Activated CD8-positive, alpha-beta memory T cell treated with anti-CD3 and anti-CD28 coated beads, Interleukin-2, amount 50 U/mL, for 1 hour (primary cell): Measurements from ENCODE around the gene NECAB3.

ENCODE experiments used
- DNase-seq: peaks from one replicate; pipeline ENCODE4 v3.0.0-alpha.2; 2020; ENCODE audit errors: extremely low read depth

The NECAB3 gene

GRCh38 chr20:33696448-33696847 is 22.2 kb upstream of the NECAB3 start:
- no peak for DNase-seq

GRCh38 chr20:33694639-33695012 is 20.4 kb upstream of the NECAB3 start:
- no peak for DNase-seq

- no peak for DNase-seq
Observed at GRCh38 chr20:33693741-33694638, 19.8 kb upstream of the NECAB3 start.

DNA sequence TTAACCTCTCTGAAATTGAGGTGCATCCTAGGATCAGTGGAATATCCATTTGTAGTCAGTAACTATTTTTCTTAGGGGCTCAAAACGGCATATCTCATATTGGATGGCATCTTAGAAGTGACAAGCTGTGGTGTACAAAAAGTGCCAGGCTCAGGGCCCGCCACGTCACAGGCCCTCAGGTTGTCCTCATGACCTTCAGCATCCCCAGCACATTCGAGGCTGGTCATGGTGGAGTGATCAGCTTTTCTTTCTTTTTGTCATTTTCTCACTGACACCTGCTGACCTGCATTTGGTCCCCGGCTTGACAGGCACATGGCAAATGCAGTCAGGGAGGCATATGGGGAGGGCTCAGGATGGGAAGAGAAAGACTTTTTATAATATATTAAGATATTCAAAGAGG is 19.1 kb upstream of the NECAB3 start:
- DNase-seq, result no peak

GRCh38 chr20:33689973-33690372 is 15.7 kb upstream of the NECAB3 start:
- peak; percentile 46 for DNase-seq

GRCh38 chr20:33689493-33689892 is 15.3 kb upstream of the NECAB3 start:
- no peak for DNase-seq

- no peak for DNase-seq
Observed at GRCh38 chr20:33688938-33689424, 14.8 kb upstream of the NECAB3 start.

GRCh38 chr20:33687993-33688937 is 14.0 kb upstream of the NECAB3 start:
- DNase-seq, result no peak

DNA sequence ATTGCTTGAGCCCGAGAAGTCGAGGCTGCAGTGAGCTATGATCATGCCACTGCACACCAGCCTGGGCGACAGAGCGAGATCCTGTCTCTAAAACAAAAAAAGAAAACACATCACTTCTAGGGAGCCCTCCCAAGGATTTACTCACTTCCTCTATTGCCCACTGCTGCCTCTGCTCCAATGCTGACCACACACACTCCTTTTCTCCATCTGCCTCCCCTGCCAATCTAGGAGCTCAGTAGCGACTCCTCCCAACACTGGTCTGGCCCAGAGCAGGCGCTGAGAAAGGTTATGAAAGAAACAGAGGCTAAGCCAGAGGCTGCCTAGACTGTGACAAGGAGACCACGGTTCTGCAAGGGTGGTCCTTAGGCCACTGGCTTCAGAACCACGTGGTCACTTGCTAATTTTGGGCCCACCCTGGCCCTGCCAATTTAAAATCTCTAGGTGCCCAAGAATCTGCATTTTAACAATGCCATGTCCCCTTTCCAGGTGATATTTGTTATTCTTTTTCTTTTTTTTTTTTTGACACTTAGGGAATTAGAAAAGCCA is 13.2 kb upstream of the NECAB3 start:
- no peak for DNase-seq

- no peak for DNase-seq
Observed at GRCh38 chr20:33686984-33687366, 12.7 kb upstream of the NECAB3 start.

DNA sequence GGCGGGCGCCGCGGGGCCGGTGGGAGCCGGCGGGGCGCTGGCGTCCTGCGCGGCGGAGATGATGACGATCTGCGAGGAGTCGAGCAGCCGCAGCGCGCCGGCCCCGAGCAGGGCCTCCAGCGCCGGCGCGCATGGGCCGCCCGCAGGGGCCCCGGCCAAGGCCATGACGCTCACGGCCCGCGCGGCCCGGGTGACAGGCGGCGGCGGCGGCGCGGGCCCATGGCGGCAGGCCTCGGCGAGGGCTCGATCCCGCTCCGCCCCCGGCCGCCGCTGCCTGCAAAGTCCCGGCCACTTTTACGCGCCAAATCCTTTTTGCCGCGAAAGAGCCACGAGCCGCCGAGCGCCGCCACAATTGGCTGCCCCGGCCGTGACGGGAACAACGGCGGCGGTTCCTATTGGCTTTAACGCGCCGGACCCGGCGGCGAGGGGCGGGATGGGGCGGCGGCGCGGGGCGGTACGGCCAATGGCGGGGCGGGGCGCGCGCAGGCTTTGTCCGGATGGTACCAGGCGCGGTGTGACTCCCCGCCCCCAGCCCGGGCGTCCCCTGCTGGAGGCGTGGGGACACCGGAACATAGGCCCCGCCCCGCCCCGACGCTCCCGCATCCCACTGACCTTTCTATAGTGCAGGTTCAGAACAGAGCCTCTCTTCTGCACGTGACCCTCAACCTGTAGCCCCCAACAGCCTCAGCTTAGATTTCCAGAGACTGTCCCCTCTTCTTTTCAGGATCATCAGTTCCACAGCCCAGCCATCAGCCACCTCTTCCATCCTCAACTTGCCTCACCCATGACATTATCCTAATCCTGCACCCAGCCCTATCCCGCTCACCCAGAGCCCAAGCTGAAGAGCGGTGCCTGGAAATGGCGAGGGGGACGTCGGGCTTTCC is 12.1 kb upstream of the NECAB3 start, which contains the start of gene E2F1:
Gene E2F1, minus strand, starts transcription at position 286 of the 884 bp plus-strand sequence. Its CDS starts 121 bp downstream, at position 165.
- DNase-seq, result peak; percentile 69

DNA sequence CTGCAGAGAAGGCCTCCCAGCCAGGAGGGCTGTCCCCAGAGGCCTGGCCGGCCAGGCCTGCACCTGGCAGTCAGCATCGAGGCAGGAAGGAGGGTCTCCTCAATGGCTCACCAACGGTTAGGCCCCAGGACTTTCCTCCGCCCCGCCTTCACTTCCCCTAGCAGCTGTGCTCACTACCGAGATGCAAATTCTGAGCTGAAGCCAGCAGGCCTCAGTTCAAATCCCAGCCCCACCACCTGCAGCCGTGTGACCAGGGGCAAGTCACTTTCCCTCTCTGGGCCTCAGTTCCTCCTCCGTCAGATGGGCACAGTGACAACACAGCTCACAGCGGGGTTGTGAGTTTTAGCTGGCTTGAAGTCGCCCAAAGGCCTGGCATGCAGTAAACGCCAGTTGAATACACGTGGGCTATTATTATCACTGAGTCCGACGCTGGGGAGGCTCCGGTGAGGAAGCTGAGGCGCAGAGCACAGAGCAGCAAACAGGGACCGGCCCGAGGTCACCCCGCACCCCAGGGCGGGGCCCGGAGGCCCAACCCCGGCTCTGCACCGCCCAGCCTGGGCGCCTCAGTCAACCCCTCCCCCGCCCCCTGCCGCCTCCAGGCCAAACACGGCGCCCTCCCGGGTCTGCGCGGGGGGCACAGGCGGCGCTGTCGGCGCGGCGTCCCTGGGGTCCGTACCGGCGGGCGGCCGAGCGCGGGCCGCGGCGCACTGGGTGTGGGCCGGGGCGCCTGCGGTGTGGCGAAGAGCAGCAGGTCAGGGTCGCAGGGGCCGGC is 11.3 kb upstream of the NECAB3 start:
- DNase-seq, result no peak

DNA sequence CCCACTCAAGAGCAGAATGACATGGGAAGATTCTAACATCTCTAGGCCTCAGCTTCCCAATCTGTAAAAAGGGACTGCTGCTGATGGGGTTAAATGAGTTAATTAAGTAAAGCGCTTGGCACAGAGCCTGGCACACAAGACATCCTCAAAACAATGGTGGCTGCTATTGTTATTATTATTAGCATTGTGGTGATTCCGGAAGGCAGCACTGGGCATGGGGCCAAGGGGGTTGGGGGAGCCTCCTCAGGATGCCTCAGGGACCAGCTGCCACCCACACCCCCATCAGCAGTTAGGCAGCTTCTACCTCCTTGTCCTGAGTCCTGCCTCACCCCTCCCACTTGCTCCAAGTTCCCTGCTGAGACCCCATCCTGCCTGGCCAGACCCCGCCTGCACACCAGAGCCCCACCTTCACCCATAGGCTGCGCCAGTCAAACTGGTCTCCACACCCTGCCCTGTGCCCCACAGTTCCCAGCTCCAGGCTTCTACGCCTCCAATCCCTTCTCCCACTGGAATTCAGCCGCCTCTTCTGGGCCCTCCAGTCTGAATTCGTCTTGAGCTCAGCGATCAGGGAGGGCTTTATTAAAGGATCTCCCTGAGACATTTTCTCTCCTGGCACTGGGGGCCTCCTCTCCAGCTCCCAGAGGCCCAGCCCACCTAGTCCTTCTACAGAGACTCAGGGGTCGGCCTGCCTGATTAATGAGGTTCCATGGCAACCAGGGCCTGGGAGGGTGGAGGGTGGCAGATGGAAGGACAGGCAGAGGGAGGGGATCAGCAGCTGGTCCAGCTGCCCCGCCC is 10.5 kb upstream of the NECAB3 start:
- no peak for DNase-seq

- no peak for DNase-seq
Observed at GRCh38 chr20:33681728-33682353, 7.6 kb upstream of the NECAB3 start.

DNA sequence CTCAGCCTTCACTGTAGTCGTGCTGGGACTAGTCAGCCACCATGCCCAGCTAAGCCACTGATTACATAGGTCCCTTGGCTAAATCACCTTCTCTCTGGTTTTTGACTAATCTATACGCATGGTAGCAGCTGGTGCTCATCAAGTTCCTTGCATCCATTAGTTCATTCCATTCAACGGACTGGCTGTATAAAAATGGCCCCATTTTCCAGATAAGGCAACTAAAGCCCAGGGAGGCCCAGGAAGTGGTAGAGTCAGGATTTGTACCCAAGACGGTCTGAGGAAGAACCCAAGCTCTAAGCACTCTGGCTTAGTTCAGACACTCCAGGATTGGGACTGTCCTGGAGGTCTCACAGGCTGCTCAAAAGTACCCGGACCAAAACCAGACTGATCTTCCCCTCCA is 7.1 kb upstream of the NECAB3 start:
- no peak for DNase-seq

DNA sequence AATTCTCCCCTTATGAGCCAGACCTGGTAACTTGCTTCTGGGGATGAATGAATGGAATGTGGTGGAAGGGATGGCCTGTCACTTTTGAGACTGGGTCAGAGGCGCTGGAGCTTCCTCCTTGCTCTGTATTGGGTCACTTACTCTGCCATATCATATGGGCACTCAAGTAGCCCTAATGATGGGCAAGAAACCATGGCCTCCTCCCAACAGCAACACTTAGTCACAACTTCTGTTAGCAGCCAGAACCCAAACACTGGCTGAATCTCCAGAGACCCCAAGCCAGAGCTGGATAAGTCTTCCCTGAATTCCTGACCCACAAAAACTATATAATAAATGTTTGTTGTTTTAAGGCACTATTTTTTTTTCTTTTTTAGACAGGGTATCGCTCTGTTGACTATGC is 6.5 kb upstream of the NECAB3 start:
- no peak for DNase-seq

- no peak for DNase-seq
Observed at GRCh38 chr20:33679758-33680485, 5.7 kb upstream of the NECAB3 start.

GRCh38 chr20:33677991-33678702 is 3.9 kb upstream of the NECAB3 start:
- no peak for DNase-seq
